Erythroblast (primary cell): ENCODE results near the gene SLC16A12.

Experiments used
- GATA1 ChIP-seq: IDR thresholded peaks from 2 replicates; pipeline ENCODE4 v1.6.1; 2011; ENCODE audit warnings: low read depth, mild to moderate bottlenecking, control low read depth, low read length, moderate library complexity
- POLR2A ChIP-seq: IDR thresholded peaks from 2 replicates; pipeline ENCODE4 v1.6.1; 2011; ENCODE audit warnings: mild to moderate bottlenecking, low read length

DNA sequence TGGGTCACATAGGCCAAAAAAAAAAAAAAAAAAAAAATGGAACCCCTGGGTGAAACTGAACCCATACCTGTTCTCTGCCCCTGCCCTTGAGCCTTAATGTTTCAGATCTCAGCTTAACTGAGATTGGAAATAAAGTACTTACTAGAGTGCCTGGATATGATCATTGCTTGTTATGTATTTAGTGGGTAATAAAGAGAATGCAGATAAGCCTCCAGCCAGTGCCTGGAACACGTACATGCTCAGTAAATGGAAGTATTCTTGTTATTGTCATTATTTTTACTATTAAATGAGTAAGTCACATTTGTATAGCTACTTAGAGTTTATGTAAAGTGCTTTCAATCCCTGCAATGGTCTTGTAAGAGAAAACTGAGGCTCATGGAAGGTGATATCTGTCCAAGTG is 14.7 kb downstream of the SLC16A12 start:
- TF ChIP-seq POLR2A (no peak), GATA1 (no peak)
